ENCODE results near the gene BEND4.
"Not testable (repeated sequence)": the region's sequence is repeated elsewhere in the genome, so short reads cannot be mapped to it uniquely, and the experiment has no call there.

BEND4 gene

GRCh38 chr4:42152507-42153504, at the start of gene BEND4:
Gene BEND4 (minus strand): TSS chr4:42152655. CDS start chr4:42152143, 512 bp downstream.
- DNase-seq: no peak
- in situ Hi-C loops (cut with HindIII; ENCODE audit: low pct_ligation_motif_present, low pct_unique_long_range_greater_than_20kb, low sequenced_read_pairs): no loop called here

DNA sequence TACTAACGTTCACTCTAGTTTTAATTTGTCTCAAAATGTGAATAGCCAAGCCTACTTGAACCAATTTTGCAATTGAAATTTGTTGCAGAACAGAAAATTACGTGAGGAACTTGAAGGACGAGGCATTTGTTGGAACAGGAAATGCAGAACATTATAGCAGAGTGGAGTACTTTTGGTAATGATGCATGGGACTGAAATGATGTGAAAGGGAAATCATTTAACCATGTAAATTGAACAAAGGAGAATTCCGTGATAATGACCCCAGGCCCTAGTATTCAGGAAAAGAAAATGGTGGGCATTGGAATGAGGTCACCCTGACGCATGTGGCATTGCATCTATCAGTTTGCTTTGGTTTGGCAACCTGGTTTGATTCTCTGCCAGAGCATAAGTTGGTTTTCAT, 44.9 kb upstream of the BEND4 start:
- in situ Hi-C loops (cut with HindIII; ENCODE audit: low pct_ligation_motif_present, low pct_unique_long_range_greater_than_20kb, low sequenced_read_pairs): no loop called here
- DNase-seq: no peak

- DNase-seq: no peak
- in situ Hi-C loops (cut with HindIII; ENCODE audit: low pct_ligation_motif_present, low pct_unique_long_range_greater_than_20kb, low sequenced_read_pairs): no loop called here
Measured at GRCh38 chr4:42172921-42173320, 20.5 kb upstream of the BEND4 start.

DNA sequence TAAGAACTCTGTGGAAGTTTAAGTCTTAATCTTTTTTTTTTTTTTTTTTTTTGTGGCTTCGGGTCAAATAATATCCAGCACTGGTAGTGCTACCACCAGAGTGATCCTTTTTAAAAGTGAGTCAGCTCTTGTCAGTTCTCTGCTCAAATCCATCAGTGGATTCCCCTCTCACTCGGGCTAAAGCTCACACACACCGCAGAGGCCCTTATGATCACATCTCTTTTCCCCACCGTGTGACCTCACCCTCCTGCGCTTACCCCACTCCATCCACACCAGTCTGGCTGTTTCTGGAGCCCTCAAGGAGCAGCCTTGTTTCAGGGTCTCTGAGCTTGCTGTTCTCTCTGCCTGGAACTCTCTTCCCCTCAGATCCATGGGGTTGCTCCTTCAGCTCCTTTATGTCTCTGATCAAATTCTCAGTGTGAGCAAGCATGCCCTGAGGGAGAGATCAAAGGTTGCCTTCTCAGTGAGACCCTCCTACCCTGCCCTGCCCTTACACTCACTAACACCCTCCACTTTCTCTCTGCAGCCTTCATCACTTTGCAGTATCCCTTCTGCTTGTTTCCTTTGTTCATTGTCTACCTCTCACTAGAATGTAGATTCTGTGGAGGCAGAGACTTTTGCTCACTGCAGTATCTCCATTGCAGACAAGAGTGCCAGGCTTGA, 19.8 kb upstream of the BEND4 start:
- in situ Hi-C loops (cut with HindIII; ENCODE audit: low pct_ligation_motif_present, low pct_unique_long_range_greater_than_20kb, low sequenced_read_pairs): no loop called here

DNA sequence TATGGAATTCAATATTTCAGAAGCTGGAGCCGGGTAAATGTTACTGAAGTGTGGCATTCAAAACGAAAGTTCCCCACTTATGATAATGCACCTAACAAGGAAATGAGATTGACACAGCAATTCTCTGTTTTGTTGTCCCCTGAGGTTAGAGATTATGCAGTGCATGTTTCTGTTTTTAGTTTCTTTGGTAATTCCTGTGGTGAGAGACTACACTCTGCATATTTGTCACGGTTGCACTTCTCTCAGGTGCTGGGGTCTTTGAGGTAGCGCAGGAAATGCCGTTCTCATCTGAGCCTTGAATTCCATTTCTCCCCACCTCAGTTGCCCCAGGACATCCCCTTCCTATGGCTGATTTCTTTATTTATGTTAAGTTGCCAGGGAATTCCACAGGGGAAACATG, 15.3 kb upstream of the BEND4 start:
- DNase-seq: no peak
- in situ Hi-C loops (cut with HindIII; ENCODE audit: low pct_ligation_motif_present, low pct_unique_long_range_greater_than_20kb, low sequenced_read_pairs): no loop called here

More for the DNA sequence above, 19.8 kb upstream of the BEND4 start:
- no peak for DNase-seq

DNA sequence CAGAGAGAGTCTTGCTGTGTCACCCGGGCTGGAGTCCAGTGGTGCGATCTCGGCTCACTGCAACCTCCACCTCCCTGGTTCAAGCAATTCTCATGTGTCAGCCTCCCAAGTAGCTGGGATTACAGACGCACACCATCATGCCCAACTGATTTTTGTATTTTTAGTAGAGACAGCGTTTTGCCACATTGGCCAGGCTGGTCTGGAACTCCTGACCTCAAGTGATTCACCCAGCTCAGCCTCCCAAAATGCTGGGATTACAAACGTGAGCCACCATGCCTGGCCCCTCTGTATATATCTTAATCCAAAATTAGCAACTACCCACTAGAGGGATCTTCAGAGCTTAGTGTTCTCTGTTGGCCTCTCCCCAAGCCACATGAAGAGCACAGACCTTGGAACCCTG, 13.7 kb upstream of the BEND4 start:
- in situ Hi-C loops (cut with HindIII; ENCODE audit: low pct_ligation_motif_present, low pct_unique_long_range_greater_than_20kb, low sequenced_read_pairs); DNase-seq: not testable (repeated sequence)

DNA sequence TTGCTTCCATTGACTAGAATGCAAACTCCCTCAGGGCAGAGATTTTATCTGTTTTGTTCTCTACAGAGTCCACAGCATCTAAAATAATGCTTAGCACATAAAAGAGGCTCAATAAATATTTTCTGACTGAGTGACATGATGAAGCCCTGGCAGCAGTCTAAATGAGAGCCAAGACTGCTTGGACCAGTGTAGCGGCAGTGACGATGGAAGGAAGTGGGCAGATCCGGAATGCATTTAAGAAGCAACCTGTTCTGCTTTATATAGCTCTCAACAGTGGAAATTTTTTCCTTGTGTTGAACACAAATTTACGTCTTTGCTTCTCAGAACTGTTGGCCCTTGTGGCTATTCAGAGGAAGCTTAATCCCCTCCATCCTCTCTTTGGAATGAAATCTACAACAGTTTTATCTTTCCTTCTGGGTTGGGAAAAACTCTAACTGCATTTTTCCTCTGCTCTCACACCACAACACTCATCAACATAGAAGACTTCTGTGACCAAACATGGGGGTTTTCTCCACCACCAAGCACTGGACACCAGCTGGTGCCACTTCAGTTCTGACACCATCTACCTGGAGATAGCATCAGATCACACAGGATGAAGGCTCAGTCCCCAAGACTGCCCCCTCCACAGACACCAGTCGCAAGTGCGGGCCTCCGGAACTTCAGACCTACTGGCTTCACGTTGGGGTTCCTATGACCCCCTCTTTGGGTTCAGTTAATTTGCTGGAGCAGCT, 7.0 kb upstream of the BEND4 start:
- DNase-seq: no peak
- in situ Hi-C loops (cut with HindIII; ENCODE audit: low pct_ligation_motif_present, low pct_unique_long_range_greater_than_20kb, low sequenced_read_pairs): no loop called here

DNA sequence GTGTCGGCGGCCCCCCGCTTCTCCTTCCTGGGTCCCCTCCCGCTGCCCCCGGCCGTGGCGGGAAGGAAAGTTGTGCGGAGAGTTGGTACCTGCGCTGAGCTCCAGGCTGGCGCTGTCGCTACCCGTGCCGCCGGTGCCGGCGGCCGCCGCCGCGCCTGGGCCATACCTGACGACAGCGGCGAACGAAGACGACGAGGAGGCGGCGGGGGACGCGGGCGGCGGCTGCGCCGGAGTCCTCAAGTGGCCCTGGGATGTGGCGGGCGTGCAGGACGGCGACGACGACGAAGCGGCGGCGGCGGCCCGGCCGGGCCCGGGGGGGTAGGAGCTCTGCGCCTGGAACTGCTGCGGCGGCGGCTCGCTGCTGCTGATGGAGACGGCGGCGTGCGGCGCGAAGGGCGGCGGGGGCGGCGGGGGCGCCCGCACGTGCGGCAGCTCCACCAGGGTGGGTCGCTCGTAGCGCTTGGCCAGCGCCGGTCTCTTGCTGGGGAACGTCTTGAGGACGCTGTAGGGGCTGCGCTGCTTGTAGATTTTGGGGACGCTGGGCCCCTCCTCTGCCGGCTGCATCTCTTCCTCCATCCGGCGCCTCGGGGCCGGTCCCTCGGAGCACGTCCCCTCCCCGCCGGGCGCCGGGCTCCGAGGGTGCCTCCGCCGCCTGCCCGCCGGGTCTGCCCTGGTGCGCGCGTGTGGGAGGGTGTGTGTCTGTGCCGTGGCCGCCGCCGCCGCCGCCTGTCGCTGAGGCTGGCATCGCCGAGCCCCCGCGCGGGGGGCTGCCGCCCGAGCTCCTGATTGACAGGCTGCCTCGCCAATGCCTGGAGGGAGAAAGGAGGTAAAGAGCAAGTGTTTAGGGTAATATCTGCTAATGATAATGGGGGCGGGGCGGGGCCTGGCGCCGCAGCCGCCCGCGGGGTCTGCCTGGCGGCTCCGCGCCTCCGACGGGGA, 618 bp downstream of the BEND4 start:
- in situ Hi-C loops (cut with HindIII; ENCODE audit: low pct_ligation_motif_present, low pct_unique_long_range_greater_than_20kb, low sequenced_read_pairs): no loop called here
- no peak for DNase-seq

GRCh38 chr4:42150653-42151567, 1.5 kb downstream of the BEND4 start:
- in situ Hi-C loops (cut with HindIII; ENCODE audit: low pct_ligation_motif_present, low pct_unique_long_range_greater_than_20kb, low sequenced_read_pairs): no loop called here
- no peak for DNase-seq

GRCh38 chr4:42149004-42149403, 3.5 kb downstream of the BEND4 start:
- no peak for DNase-seq
- in situ Hi-C loops (cut with HindIII; ENCODE audit: low pct_ligation_motif_present, low pct_unique_long_range_greater_than_20kb, low sequenced_read_pairs): no loop called here

GRCh38 chr4:42148425-42148824, 4.0 kb downstream of the BEND4 start:
- DNase-seq: no peak
- in situ Hi-C loops (cut with HindIII; ENCODE audit: low pct_ligation_motif_present, low pct_unique_long_range_greater_than_20kb, low sequenced_read_pairs): no loop called here

GRCh38 chr4:42144028-42144427, 8.4 kb downstream of the BEND4 start:
- in situ Hi-C loops (cut with HindIII; ENCODE audit: low pct_ligation_motif_present, low pct_unique_long_range_greater_than_20kb, low sequenced_read_pairs): no loop called here
- DNase-seq: no peak

GRCh38 chr4:42142591-42142990, 9.9 kb downstream of the BEND4 start:
- in situ Hi-C loops (cut with HindIII; ENCODE audit: low pct_ligation_motif_present, low pct_unique_long_range_greater_than_20kb, low sequenced_read_pairs): no loop called here
- no peak for DNase-seq

- DNase-seq: no peak
- in situ Hi-C loops (cut with HindIII; ENCODE audit: low pct_ligation_motif_present, low pct_unique_long_range_greater_than_20kb, low sequenced_read_pairs): no loop called here
Measured at GRCh38 chr4:42136371-42136770, 16.1 kb downstream of the BEND4 start.

- DNase-seq: no peak
- in situ Hi-C loops (cut with HindIII; ENCODE audit: low pct_ligation_motif_present, low pct_unique_long_range_greater_than_20kb, low sequenced_read_pairs): no loop called here
Measured at GRCh38 chr4:42133006-42133405, 19.4 kb downstream of the BEND4 start.

- in situ Hi-C loops (cut with HindIII; ENCODE audit: low pct_ligation_motif_present, low pct_unique_long_range_greater_than_20kb, low sequenced_read_pairs): no loop called here
Measured at GRCh38 chr4:42132099-42132498, 20.4 kb downstream of the BEND4 start.

DNA sequence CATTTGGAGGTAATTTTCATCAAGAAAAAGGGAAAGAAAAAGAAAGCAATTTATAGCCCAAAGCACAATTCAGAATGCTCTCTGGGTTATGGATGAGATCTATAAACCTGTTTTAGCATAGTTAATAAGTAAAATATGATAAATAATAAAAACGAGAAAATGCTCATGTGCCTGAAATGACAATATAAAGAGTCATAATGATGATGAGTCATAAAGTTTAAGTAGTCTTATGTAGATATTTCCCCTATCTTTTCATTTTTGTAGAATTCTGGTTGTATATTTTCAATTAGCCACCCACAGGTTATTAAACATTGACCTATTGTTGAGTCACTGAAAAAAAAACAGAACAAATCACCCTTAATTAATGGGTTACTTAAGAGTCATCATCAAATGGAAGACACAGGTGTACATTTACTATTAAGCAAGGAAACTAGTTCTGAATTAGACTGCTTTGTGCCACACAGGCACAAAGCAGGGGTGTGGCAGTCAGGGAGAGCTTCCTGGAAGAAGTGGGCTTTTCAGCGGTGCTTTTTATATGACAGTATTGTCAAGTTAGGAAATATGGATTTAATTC, 29.3 kb downstream of the BEND4 start:
- in situ Hi-C loops (cut with HindIII; ENCODE audit: low pct_ligation_motif_present, low pct_unique_long_range_greater_than_20kb, low sequenced_read_pairs): no loop called here
- DNase-seq: no peak

More at GRCh38 chr4:42132099-42132498, 20.4 kb downstream of the BEND4 start:
- no peak for DNase-seq

Measured in ACHN (cell line).